OCI-M1 (cell line): Measurements from ENCODE around the gene ELMO1.

ENCODE experiments used
- DNase-seq: peaks from one replicate; lab custom pipeline; 2025; lab: John Stamatoyannopoulos, UW

Gene ELMO1

GRCh38 chr7:37467002-37467401 lies 18.3 kb upstream of the ELMO1 start:
- no peak for DNase-seq

DNA sequence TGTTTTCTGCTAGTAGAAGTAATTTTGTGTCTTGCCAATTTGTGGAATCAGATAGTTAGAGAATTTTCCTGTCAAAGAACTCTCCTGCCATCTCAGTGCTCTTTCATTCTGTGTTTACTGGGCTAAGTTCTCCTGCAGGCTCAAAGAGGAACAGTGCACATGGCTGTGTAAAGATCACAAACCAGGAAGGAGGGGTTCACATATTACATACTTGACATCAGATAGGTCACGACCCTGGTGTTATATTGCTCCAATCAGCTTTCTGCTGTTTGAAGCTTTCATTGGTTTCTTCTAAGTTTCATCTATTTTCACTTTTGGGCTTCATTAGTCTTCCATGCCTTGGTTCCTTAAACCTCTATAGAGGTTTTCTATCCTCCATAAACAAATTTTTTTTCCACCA lies 13.5 kb upstream of the ELMO1 start:
- DNase-seq: peak; percentile 18

DNA sequence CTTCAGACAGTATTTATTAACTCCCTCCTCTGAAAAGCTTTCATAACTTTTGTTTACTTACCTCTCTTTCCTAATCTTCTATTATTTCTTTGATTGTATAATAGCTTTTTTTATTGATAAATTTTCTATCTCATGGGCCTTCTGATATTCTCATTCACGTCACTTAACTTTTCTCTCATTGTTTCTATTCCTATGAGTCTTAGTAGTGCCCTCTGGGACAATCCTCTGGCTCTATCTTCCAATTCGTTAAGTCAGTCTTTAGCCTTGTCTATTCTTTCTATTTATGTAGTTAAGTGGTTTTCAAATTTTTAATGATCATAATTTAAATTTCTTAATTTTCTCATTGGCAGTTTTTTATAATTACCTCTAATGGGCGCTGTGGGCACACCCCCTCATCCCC lies 6.4 kb upstream of the ELMO1 start:
- DNase-seq: no peak

DNA sequence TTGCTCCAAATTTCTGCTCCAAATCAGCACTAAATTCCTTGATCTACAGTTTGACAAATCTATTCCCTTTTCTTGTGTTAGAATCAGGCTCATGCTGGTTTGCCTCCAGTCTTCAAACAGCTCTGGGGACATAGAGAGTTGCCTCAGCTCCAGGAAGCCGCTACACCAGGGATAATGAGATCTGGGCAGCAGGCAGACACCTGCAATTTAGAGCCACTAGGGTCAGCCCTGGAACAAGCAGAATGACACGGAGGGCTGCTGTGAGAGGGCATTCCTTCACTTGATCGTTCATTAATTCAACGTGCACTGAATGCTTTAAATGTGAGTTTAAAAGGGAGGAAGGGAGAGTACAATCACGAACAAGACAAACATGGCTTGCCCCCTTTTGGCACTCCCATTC lies 3.7 kb upstream of the ELMO1 start:
- no peak for DNase-seq

- DNase-seq: no peak
These were observed 1.4 kb upstream of the ELMO1 start for GRCh38 chr7:37450035-37450434.

DNA sequence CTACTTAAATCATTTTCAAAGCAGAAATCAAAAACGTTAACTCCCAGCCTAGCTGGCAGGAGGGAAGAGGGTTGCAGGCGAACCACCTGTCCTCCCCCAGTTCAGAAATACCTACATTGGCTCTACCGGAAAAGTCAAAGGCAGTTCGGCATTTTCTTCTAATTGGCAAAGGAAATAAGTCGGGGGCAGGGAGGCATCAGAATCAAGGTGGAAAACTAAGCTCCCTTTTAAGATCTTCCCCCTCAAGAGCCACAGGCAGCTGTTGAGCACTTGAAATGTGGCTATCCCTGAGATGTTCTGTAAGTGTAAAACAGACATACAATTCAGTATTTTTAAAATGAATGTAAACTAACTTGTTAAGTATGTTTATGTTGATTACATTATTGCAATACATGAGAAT lies 957 bp upstream of the ELMO1 start:
- DNase-seq: no peak

DNA sequence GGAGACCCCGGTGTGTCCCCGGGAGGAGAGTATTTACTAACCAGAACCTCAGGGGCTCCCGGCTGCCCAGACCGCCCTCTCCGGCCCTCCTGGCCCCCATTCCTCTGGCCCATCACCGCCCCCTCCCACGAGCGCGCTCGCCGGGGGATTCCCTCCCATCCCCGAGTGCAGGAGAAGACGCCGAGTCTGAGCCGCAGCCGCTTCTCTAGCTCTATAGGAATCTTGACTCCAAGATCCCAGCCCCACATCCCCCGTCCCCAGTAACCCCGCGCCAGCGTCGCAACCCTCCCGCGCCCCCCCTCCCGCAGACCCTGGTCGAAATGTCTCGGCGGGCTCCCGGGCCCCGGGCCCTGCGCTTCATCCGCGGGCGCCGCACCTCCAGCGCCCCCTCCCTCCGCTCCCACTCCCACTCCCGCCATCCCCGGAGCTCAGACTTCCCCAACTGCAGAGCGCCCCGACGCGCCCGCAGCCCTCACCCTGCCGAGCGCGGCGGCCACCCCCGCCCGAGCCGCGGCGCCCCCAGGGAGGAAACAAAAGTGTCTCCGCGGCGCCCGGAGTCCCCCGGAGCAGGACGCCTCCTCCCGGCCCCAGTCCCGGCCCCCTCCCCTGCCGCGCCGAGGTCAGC lies 541 bp downstream of the ELMO1 start:
- DNase-seq: peak; percentile 28

DNA sequence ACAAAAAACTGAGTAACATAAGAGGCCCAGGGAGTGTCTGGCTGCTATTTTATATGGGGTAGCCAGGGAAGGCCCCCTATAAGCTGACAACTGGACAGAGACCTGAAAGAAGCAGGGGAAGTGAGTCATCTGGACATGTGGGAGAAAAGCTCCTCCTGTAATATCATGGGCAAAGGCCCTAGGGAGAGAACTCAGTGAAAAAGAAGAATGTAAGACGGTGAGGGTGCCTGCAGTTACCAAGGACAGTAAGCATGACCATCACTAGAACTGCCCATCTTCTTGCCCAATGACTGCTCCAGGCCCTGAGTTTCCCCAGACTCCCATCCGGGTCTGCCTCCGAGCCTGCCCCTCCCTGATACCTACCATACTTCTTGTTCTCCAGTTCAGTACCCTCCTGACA lies 2.3 kb downstream of the ELMO1 start:
- no peak for DNase-seq

DNA sequence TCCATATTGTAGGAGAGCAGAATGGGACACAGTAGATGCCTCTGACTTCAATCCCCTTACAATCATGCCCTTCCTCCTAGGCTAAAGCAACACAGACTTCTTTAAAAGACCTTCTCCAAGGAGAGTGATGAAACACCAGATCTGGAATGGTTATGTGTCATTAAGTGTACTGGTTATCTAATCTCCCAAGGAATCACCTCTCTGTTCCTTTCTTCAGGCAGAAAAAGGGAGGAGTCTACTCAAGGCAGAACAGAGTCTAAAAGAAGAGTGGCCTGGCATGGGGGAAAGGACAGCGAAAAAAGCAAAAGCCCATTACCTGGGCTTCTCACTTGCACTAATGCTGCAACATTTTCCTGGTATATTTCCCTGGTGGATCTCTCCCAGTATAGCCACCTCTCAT lies 2.9 kb downstream of the ELMO1 start:
- DNase-seq: no peak

- no peak for DNase-seq
These were observed 3.5 kb downstream of the ELMO1 start for GRCh38 chr7:37445064-37445723.

DNA sequence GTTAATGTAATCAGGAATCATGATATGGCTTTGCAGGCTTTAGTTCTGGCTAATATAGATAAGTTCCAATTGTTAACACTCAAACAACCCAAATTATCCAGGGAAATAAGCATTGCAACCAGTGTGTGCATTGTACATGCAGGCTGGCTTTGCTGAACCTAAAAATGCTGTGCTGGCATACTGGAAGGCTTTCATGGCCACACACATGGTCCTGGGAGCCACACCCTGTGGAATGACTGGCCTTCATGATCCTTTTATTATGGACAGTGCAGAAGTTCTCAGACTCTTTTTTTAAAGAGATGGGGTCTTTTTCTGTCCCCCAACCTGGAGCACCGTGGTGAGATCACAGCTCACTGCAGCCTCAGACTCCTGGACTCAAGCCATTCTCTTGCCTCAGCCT lies 5.0 kb downstream of the ELMO1 start:
- DNase-seq: no peak

DNA sequence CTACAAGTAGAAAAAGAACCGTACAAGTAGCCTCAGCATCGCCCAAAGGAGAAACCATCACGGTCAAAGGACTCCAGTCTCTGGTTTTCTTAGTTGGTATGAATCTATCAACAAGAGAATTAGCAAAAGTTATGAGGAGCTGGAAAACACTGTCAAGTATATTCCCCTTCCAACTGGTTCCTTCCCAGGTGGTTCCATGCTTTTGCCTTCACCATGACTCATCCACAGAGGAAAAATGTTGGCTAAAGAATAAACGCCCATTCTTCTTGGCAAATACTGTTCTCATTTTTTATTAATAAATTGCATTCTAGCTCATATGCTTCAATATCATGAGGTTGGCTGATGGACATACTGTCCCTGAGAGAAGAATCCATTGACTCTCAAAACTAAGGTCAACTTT lies 6.4 kb downstream of the ELMO1 start:
- DNase-seq: no peak

- no peak for DNase-seq
These were observed 6.8 kb downstream of the ELMO1 start for GRCh38 chr7:37441816-37442215.

- peak; percentile 27 for DNase-seq
These were observed 7.3 kb downstream of the ELMO1 start for GRCh38 chr7:37441386-37441760.

DNA sequence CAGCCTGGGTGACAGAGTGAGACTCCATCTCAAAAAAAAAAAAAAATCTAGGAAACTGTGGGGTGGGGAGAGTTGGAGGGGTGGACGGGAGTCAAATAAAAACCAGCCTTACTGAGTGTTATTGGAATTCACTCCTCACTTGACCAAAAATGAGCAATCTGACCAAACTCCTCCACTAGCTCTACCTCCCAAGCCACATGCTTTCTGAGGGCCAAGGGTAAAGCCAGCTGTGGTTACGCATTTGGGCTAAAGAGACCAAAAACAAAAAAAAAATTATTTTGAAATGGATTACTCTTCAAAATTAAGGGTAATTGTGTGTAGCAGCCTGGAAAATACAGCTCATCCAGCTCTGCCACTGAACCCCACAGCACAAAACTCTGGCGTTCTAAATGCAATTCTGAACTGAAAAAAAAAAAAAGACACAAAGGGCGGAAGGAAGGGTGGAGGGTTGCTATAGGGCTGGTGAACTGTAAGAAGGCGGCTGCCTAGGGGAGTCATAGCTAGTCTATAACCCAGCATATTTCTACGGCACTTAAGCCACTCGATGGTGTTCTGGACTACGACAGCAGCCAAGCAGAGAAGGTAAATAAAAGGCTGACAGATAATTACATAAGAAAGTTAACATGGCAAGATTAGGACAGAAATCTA lies 7.8 kb downstream of the ELMO1 start:
- no peak for DNase-seq

DNA sequence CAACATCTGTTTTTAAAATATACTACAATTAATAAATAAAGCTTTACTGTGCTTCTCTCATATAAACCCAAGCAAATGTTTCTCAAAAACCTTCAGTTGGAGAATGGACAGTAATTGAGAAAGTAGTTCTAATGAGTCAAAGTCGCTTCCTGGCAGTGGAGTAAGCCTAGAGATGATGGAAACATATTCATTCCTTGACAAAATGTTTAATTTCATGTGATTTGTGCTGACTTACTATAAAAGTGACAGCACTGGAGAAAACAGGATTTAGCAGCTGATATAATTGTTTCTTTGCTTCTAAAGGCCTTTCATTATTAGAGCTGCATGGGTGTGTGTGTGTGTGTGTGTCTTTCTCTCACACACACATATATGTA lies 9.0 kb downstream of the ELMO1 start:
- DNase-seq: no peak

DNA sequence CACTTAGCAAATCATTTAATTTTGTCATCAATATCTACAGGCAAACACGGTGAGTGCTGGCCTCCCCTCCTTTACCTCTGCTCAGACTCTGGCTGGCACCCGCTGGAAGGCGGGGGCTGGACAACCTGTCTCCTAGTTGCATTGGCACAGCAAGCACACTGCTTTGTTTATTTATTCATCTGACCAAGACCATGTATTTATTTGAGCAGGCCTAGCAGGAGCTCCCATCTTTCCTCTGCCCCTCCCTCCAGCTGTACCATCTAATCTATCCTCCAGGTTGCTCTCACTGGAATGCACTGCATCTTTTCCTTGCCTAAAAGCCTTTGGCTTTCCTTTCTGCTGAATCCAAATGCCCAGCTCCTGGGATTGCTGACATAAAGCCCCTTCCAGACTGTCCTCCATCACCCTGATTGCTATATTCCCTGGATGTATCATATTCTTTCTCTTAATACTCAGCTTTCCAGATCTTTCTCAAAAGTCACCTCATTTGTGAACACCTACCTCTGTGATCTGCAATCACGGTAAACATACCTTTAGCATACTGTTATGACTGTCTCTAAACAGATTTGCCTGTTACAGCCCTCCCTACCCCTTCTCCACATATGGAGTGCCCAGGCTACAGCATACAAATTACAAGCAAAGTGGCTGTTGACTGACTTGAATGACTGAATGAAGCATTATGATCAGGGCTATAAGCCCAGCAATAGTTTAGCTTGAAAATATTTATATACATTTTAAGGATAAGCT lies 9.6 kb downstream of the ELMO1 start:
- no peak for DNase-seq

DNA sequence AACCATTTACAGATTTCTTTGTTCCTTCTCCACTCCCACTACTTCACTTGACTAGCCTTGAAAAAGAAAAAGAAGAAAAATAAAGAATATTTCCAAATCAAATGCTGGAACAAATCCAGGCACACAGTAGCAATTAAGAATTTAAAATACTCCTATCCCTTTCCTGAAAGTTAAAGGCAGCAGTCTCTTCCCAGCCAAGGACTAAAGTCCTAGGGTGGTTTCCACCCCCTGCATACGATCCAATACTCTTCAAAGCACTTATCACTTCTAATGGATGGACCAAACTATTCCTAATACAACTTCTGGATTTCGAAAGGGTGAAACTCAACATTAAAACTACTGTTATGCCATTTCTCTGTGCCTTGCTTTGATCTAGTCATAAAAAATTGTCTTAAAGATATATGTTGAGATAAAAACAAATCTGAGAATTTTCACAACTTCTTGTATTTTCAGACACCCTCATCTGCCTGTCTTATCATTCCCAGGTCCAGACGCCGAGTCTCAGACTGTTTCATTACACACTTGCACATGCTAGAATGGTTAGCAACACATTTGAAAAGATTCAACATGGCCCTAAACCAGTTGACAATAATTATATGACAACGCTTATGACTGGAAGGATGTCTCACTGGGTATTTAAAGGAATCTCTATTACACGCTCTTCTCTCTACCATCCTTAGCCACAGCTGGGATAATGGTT lies 13.4 kb downstream of the ELMO1 start:
- DNase-seq: no peak

- no peak for DNase-seq
These were observed 14.1 kb downstream of the ELMO1 start for GRCh38 chr7:37434529-37434928.

GRCh38 chr7:37433166-37433565 lies 15.5 kb downstream of the ELMO1 start:
- DNase-seq: no peak

GRCh38 chr7:37432281-37432920 lies 16.3 kb downstream of the ELMO1 start:
- DNase-seq: peak; percentile 7

DNA sequence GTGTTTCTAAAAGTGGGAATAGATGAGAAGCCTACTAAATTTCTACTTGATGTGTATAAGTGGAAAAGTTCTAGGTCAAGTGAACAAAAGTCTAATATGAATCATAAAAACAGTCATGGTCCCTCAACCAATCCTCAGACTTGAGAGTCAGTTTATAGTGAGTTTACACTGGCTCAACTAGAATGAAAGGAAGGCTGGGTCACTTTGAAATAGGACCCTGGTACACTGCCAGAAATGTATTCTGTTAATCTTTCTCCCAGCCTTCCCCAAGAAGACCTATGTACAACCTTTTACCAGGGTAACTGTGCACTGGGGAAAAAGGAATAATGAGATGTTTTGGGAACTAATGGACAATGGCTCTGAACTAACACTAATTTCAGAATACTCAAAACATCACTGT lies 17.3 kb downstream of the ELMO1 start:
- DNase-seq: no peak
